ENCODE data around the gene PARD3B. TPM values are rescaled to one million over a fixed set of nuclear protein-coding genes. Genes with fewer than 3 reads are reported as not detected.

PARD3B gene
- total RNA-seq, 4 donors from 2014 or later = 32.6 to 65.7 (median 38.6) TPM

GRCh38 chr2:205297368-205297767 is 752.1 kb downstream of the PARD3B start:
- DNase-seq = no peak
- TF ChIP-seq CTCF (IDR thresholded peaks at IDR 0.05) = no peak
- TF ChIP-seq EP300 (IDR thresholded peaks at IDR 0.05; ENCODE audit: low read depth) = no peak
- no peak for TF ChIP-seq POLR2AphosphoS5 (IDR thresholded peaks at IDR 0.05)
- no peak for TF ChIP-seq POLR2A (IDR thresholded peaks at IDR 0.05)
- in situ Hi-C loops (cut with MboI; ENCODE audit: low pct_ligation_motif_present in 1 of 4, low pct_unique_long_range_greater_than_20kb in 1 of 4, low sequenced_read_pairs in 3 of 4) (no loop called here), intact Hi-C loops (cut with DNase I; ENCODE audit: low total_unique reads) (no loop called here)
- Histone ChIP-seq H3K4me1 (peaks cover 0 to 2% (median 0%) of the 10 kb centered on the region in 4 donors), H3K27ac (no peak overlapping the region), H3K36me3 (no peaks in the 10 kb centered on the region), H3K27me3 (no peaks in the 10 kb centered on the region), H3K4me3 (no peak overlapping the region), H3K9me3 (no peaks in the 10 kb centered on the region)

GRCh38 chr2:205297846-205298245 is 752.6 kb downstream of the PARD3B start:
- in situ Hi-C loops (cut with MboI; ENCODE audit: low pct_ligation_motif_present in 1 of 4, low pct_unique_long_range_greater_than_20kb in 1 of 4, low sequenced_read_pairs in 3 of 4) = no loop called here
- Histone ChIP-seq H3K36me3 (no peaks in the 10 kb centered on the region), H3K4me3 (no peak overlapping the region), H3K9me3 (no peaks in the 10 kb centered on the region), H3K27ac (no peak overlapping the region), H3K4me1 (peaks cover 0 to 2% (median 0%) of the 10 kb centered on the region in 4 donors), H3K27me3 (no peaks in the 10 kb centered on the region)
- 61 to 83% methylated on average over 4 of the region's 4 CpGs for WGBS, 2 donors (ENCODE audit: low coverage in 1 of 2)
- DNase-seq = no peak
- intact Hi-C loops (cut with DNase I; ENCODE audit: low total_unique reads) = no loop called here
- TF ChIP-seq POLR2AphosphoS5 (IDR thresholded peaks at IDR 0.05) (no peak), POLR2A (IDR thresholded peaks at IDR 0.05) (no peak), CTCF (IDR thresholded peaks at IDR 0.05) (no peak), EP300 (IDR thresholded peaks at IDR 0.05; ENCODE audit: low read depth) (no peak)

GRCh38 chr2:205311201-205311600 is 765.9 kb downstream of the PARD3B start:
- Histone ChIP-seq H3K9me3 (no peaks in the 10 kb centered on the region), H3K36me3 (no peaks in the 10 kb centered on the region), H3K27ac (no peak overlapping the region), H3K4me1 (no peaks in the 10 kb centered on the region), H3K4me3 (no peak overlapping the region), H3K27me3 (no peaks in the 10 kb centered on the region)
- DNase-seq = no peak
- in situ Hi-C loops (cut with MboI; ENCODE audit: low pct_ligation_motif_present in 1 of 4, low pct_unique_long_range_greater_than_20kb in 1 of 4, low sequenced_read_pairs in 3 of 4) (no loop called here), intact Hi-C loops (cut with DNase I; ENCODE audit: low total_unique reads) (no loop called here)
- no peak for TF ChIP-seq CTCF (IDR thresholded peaks at IDR 0.05)
- TF ChIP-seq EP300 (IDR thresholded peaks at IDR 0.05; ENCODE audit: low read depth) = no peak
- no peak for TF ChIP-seq POLR2A (IDR thresholded peaks at IDR 0.05)
- TF ChIP-seq POLR2AphosphoS5 (IDR thresholded peaks at IDR 0.05) = no peak
- WGBS, 2 donors (ENCODE audit: low coverage in 1 of 2) = 73 to 75% methylated on average over 5 of the region's 5 CpGs

- DNase-seq = no peak
- H3K27ac ChIP-seq = no peak overlapping the region
- H3K27me3 ChIP-seq = no peaks in the 10 kb centered on the region
- no peaks in the 10 kb centered on the region for H3K36me3 ChIP-seq
- intact Hi-C loops (cut with DNase I; ENCODE audit: low total_unique reads) (no loop called here), in situ Hi-C loops (cut with MboI; ENCODE audit: low pct_ligation_motif_present in 1 of 4, low pct_unique_long_range_greater_than_20kb in 1 of 4, low sequenced_read_pairs in 3 of 4) (no loop called here)
- H3K4me1 ChIP-seq = no peaks in the 10 kb centered on the region
- no peak overlapping the region for H3K4me3 ChIP-seq
- TF ChIP-seq CTCF (IDR thresholded peaks at IDR 0.05) (no peak), POLR2A (IDR thresholded peaks at IDR 0.05) (no peak), POLR2AphosphoS5 (IDR thresholded peaks at IDR 0.05) (no peak)
- WGBS, 2 donors (ENCODE audit: low coverage in 1 of 2) = 88 to 91% methylated on average over 2 of the region's 2 CpGs
- no peaks in the 10 kb centered on the region for H3K9me3 ChIP-seq
Observed at GRCh38 chr2:205321231-205321630, 776.0 kb downstream of the PARD3B start.

All from transverse colon (tissue), 4 donors.